Glomerular visceral epithelial cell (primary cell): Measurements from ENCODE around the gene RAB40A.
"Not testable (repeated sequence)": the region's sequence is repeated elsewhere in the genome, so short reads cannot be mapped to it uniquely, and the experiment has no call there.

Experiments used
- DNase-seq: peaks from one replicate; pipeline ENCODE4 v3.0.0-alpha.2; 2016; ENCODE audit errors: extremely low spot score

The RAB40A gene

GRCh38 chrX:103523605-103524004 lies 4.3 kb upstream of the RAB40A start:
- no peak for DNase-seq

GRCh38 chrX:103520386-103520785 lies 1.1 kb upstream of the RAB40A start:
- peak; percentile 29 for DNase-seq

- DNase-seq: no peak
Observed at GRCh38 chrX:103518571-103518970, 718 bp downstream of the RAB40A start.

GRCh38 chrX:103517246-103517645 lies 2.0 kb downstream of the RAB40A start:
- DNase-seq: no peak

GRCh38 chrX:103513476-103514108 lies 5.7 kb downstream of the RAB40A start:
- no peak for DNase-seq

- no peak for DNase-seq
Observed at GRCh38 chrX:103513067-103513466, 6.2 kb downstream of the RAB40A start.

- DNase-seq: no peak
Observed at GRCh38 chrX:103510031-103510430, 9.3 kb downstream of the RAB40A start.

GRCh38 chrX:103503853-103504207 lies 15.5 kb downstream of the RAB40A start:
- no peak for DNase-seq

- DNase-seq: no peak
Observed at GRCh38 chrX:103503163-103503852, 16.0 kb downstream of the RAB40A start.

- no peak for DNase-seq
Observed at GRCh38 chrX:103498786-103499185, 20.5 kb downstream of the RAB40A start.

- DNase-seq: no peak
Observed at GRCh38 chrX:103495786-103496185, 23.5 kb downstream of the RAB40A start.

- not testable (repeated sequence) for DNase-seq
Observed at GRCh38 chrX:103493578-103493977, 25.7 kb downstream of the RAB40A start.

GRCh38 chrX:103489733-103490132 lies 29.6 kb downstream of the RAB40A start:
- DNase-seq: peak; percentile 12

- DNase-seq: no peak
Observed at GRCh38 chrX:103488794-103489193, 30.5 kb downstream of the RAB40A start.

- DNase-seq: peak; percentile 20
Observed at GRCh38 chrX:103488332-103488731, 31.0 kb downstream of the RAB40A start.

- no peak for DNase-seq
Observed at GRCh38 chrX:103483720-103484119, 35.6 kb downstream of the RAB40A start.

- DNase-seq: no peak
Observed at GRCh38 chrX:103480526-103480925, 38.8 kb downstream of the RAB40A start.

GRCh38 chrX:103477496-103477895 lies 41.8 kb downstream of the RAB40A start:
- DNase-seq: no peak

- DNase-seq: no peak
Observed at GRCh38 chrX:103475381-103475780, 43.9 kb downstream of the RAB40A start.

- not testable (repeated sequence) for DNase-seq
Observed at GRCh38 chrX:103469977-103470376, 49.3 kb downstream of the RAB40A start.

GRCh38 chrX:103467887-103468286 lies 51.4 kb downstream of the RAB40A start:
- DNase-seq: no peak

GRCh38 chrX:103467156-103467555 lies 52.1 kb downstream of the RAB40A start:
- DNase-seq: no peak

- peak; percentile 75 for DNase-seq
Observed at GRCh38 chrX:103464774-103465117, 54.5 kb downstream of the RAB40A start.
